Muscle of leg (tissue), 11 donors: ENCODE results near the gene GFRA4. TPM values are rescaled to one million over a fixed set of nuclear protein-coding genes. Genes with fewer than 3 reads are reported as not detected.

Experiments used
- DNase-seq: peaks from one replicate; pipeline ENCODE4 v3.0.0; 2013
- H3K27ac ChIP-seq: one replicate; pipeline ENCODE4 v1.5.1; 2013; ENCODE audit warnings: mild to moderate bottlenecking, low read length, control low read depth
- H3K27me3 ChIP-seq: one replicate; pipeline ENCODE4 v1.6.1; 2013; ENCODE audit warnings: low read length; ENCODE audit not compliant: control insufficient read depth, insufficient read depth
- H3K36me3 ChIP-seq: one replicate; pipeline ENCODE4 v1.6.1; 2013; ENCODE audit warnings: low read length; ENCODE audit not compliant: control insufficient read depth, insufficient read depth
- H3K4me1 ChIP-seq: one replicate; pipeline ENCODE4 v1.6.1; 2013; ENCODE audit warnings: low read length; ENCODE audit not compliant: control insufficient read depth, insufficient read depth
- H3K4me3 ChIP-seq: one replicate; pipeline ENCODE4 v1.5.1; 2013; ENCODE audit warnings: low read length, control low read depth
- H3K9me3 ChIP-seq: replicated peaks from 2 replicates; pipeline ENCODE4 v1.6.1; 2013; ENCODE audit warnings: low read depth, low read length; ENCODE audit not compliant: control insufficient read depth
- WGBS: methylation state at CpG from one replicate; pipeline ENCODE4 v1.1.5; 2013; ENCODE audit warnings: missing lambda C conversion rate; ENCODE audit not compliant: insufficient coverage; 5-methylcytosine and 5-hydroxymethylcytosine counted together
- polyA plus RNA-seq, 8 donors: library from polyadenylated mRNA; unstranded; fragments of 120-200 nt; gene quantifications; one replicate each; pipeline versions ENCODE4 v1.2.1 to v1.2.3, GENCODE V29; 2013; ENCODE audit warnings: inconsistent platforms in 1 of 8, low replicate concordance in 1 of 8; ENCODE audit not compliant: insufficient read length in 8 of 8, insufficient read depth in 1 of 8
- total RNA-seq: library from RNA; stranded (reverse); fragments of 120-200 nt; gene quantifications from one replicate; pipeline ENCODE4 v1.2.4, GENCODE V29; 2013

Gene GFRA4
- total and polyA plus RNA-seq, 9 donors: not detected

GRCh38 chr20:3694864-3695263 is 31.7 kb upstream of the GFRA4 start:
- no peaks in the 10 kb centered on the region for H3K9me3 ChIP-seq
- no peak for DNase-seq
- H3K4me1 ChIP-seq: peaks cover 36% of the 10 kb centered on the region
- H3K27me3 ChIP-seq: no peaks in the 10 kb centered on the region
- no peak overlapping the region for H3K27ac ChIP-seq
- WGBS: 100% methylated on average over 2 of the region's 5 CpGs
- H3K36me3 ChIP-seq: peaks cover 3% of the 10 kb centered on the region
- no peak overlapping the region for H3K4me3 ChIP-seq

DNA sequence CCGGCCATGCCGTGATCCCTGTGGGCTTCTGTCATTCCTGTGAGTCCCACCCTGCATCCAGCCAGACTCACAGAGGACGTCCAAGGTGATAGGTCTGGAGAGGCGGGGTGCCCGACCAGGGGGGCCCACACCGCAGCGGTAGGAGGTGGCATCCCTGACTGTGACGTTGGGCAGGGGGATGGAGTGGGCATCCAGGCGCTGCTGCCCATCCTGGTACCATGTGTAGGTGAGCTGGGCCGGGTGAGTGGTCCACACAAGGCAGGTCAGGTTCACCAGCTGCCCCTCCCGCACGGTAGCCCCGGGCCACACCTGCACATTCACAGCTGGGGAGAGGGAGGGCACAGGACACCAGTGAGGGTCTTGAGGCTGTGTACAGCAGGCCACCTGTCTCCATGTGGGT is 30.2 kb upstream of the GFRA4 start:
- H3K27me3 ChIP-seq: no peaks in the 10 kb centered on the region
- no peaks in the 10 kb centered on the region for H3K9me3 ChIP-seq
- H3K4me1 ChIP-seq: peaks cover 38% of the 10 kb centered on the region
- DNase-seq: no peak
- WGBS: 88% methylated on average over 12 of the region's 13 CpGs
- no peak overlapping the region for H3K4me3 ChIP-seq
- H3K36me3 ChIP-seq: peaks cover 3% of the 10 kb centered on the region
- H3K27ac ChIP-seq: no peak overlapping the region

DNA sequence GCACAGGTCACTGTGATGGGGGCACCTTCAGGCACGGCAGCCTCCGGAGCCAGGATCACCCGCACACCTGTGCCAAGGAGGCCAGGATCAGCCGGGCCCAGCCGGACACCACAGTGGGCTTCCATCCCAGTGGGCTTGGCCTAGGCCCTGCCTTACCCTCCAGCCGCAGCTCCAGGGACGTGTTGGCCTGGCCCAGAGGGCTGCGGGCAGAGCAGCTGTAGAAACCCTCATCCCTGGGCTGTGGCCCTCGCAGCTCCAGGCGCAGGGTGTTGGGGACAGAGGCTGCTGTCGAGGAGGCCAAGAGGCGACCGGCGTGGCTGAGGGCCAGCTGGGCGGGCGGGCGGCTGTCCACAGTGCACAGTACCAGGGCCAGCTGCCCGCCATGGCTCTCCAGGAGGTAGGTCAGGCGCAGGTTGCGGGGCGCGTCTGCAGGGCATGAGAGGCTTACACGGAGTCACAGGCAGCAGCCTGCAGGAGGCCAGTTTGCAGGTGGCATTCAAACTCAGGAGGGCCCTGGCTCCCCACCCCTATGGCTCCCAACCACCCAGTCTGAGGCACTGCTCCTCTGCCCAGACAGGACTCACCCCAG is 29.6 kb upstream of the GFRA4 start:
- H3K9me3 ChIP-seq: no peaks in the 10 kb centered on the region
- H3K36me3 ChIP-seq: peaks cover 3% of the 10 kb centered on the region
- WGBS: 86% methylated on average over 23 of the region's 23 CpGs
- H3K27ac ChIP-seq: no peak overlapping the region
- no peak overlapping the region for H3K4me3 ChIP-seq
- peaks cover 38% of the 10 kb centered on the region for H3K4me1 ChIP-seq
- no peak for DNase-seq
- H3K27me3 ChIP-seq: no peaks in the 10 kb centered on the region

DNA sequence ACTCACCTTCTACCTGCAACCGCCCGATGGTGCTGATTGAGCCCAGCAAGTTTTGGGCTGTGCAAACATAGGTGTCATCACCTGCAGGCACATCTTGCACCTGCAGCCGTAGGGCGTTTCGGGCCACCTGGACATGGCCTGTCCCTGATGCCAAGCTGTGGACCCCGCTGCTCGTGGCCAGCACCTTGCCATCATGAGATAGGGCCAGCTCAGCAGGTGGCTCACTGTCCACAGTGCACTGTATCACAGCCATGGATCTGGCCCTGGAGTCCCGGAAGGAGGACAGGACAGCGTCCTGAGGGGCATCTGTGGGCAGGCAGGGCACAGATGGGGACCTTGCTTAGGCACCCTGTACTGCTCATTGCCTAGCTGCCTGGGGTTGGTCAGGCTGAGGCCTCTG is 28.7 kb upstream of the GFRA4 start:
- H3K4me1 ChIP-seq: peaks cover 38% of the 10 kb centered on the region

GRCh38 chr20:3691306-3691705 is 28.1 kb upstream of the GFRA4 start:
- no peak overlapping the region for H3K4me3 ChIP-seq
- H3K27ac ChIP-seq: no peak overlapping the region
- no peaks in the 10 kb centered on the region for H3K27me3 ChIP-seq
- peaks cover 3% of the 10 kb centered on the region for H3K36me3 ChIP-seq
- H3K9me3 ChIP-seq: no peaks in the 10 kb centered on the region
- 90% methylated on average over 16 of the region's 16 CpGs for WGBS
- peaks cover 38% of the 10 kb centered on the region for H3K4me1 ChIP-seq
- DNase-seq: no peak

More for the DNA sequence above, 28.7 kb upstream of the GFRA4 start:
- H3K36me3 ChIP-seq: peaks cover 3% of the 10 kb centered on the region
- H3K27ac ChIP-seq: no peak overlapping the region
- no peak overlapping the region for H3K4me3 ChIP-seq
- no peaks in the 10 kb centered on the region for H3K9me3 ChIP-seq
- WGBS: 82% methylated on average over 9 of the region's 9 CpGs
- DNase-seq: no peak
- no peaks in the 10 kb centered on the region for H3K27me3 ChIP-seq

DNA sequence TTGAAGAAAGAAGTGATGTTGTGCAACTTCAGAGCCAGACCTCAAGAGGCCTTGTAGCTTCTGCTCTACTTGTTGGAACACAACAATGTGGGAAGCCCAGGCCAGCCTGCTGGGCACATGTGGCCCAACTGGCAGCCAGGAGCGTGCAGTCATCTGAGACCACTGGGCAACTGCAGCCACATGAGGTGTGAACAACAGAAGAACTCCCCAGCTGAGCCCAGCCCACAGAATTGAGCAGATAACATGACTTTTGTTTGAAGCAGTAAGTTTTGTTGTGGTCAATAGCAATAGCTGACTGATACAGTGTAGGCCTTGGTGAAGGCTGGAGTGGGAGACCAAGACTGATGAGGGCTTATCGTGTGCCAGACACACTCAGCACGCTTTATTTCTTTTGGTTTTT is 27.2 kb upstream of the GFRA4 start:
- no peak for DNase-seq
- Histone ChIP-seq H3K27me3 (no peaks in the 10 kb centered on the region), H3K27ac (no peak overlapping the region), H3K4me3 (no peak overlapping the region), H3K9me3 (no peaks in the 10 kb centered on the region), H3K36me3 (peaks cover 3% of the 10 kb centered on the region), H3K4me1 (peaks cover 47% of the 10 kb centered on the region)
- WGBS: 100% methylated on average over 1 of the region's 3 CpGs

DNA sequence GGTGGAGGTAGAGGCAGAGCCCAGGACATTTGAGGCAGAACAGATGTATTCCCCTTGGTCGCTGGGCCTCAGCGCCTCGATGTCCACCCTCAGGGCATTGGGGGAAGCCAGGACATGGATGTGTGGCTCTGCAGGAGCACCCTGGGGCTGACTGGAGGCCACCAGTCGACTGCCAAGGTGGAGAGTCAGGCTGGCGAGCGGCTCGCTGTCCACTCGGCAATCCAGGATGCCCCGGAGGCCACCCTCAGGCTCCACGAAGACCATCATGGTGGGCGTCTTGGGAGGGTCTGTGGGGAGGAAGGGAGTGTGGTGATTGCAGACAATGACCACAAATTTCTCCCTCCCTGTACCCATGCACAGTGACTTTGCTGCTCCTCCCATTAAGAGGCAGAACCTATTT is 26.8 kb upstream of the GFRA4 start:
- Histone ChIP-seq H3K4me1 (peaks cover 52% of the 10 kb centered on the region), H3K9me3 (no peaks in the 10 kb centered on the region), H3K36me3 (peaks cover 3% of the 10 kb centered on the region), H3K27ac (no peak overlapping the region), H3K4me3 (no peak overlapping the region), H3K27me3 (no peaks in the 10 kb centered on the region)
- DNase-seq: no peak
- WGBS: 74% methylated on average over 4 of the region's 11 CpGs

- peaks cover under 1% of the 10 kb centered on the region for H3K27me3 ChIP-seq
- peak overlapping the region; percentile 91 for H3K27ac ChIP-seq
- H3K4me3 ChIP-seq: no peak overlapping the region
- WGBS: no CpG with 5 or more reads among the region's 2 CpGs
- H3K36me3 ChIP-seq: no peaks in the 10 kb centered on the region
- DNase-seq: peak; percentile 92
- H3K4me1 ChIP-seq: peaks cover 53% of the 10 kb centered on the region
- H3K9me3 ChIP-seq: no peaks in the 10 kb centered on the region
Observed at GRCh38 chr20:3687655-3688054, 24.5 kb upstream of the GFRA4 start.

- Histone ChIP-seq H3K27ac (peak overlapping the region; percentile 92), H3K36me3 (no peaks in the 10 kb centered on the region), H3K4me3 (no peak overlapping the region), H3K4me1 (peaks cover 58% of the 10 kb centered on the region), H3K27me3 (peaks cover 6% of the 10 kb centered on the region), H3K9me3 (no peaks in the 10 kb centered on the region)
- 13% methylated on average over 2 of the region's 9 CpGs for WGBS
- DNase-seq: peak; percentile 99
Observed at GRCh38 chr20:3686867-3687321, 23.7 kb upstream of the GFRA4 start.

- DNase-seq: peak; percentile 83
- Histone ChIP-seq H3K4me1 (peaks cover 62% of the 10 kb centered on the region), H3K4me3 (no peak overlapping the region), H3K36me3 (no peaks in the 10 kb centered on the region), H3K27ac (peak overlapping the region; percentile 92), H3K9me3 (no peaks in the 10 kb centered on the region), H3K27me3 (peaks cover 10% of the 10 kb centered on the region)
- WGBS: 40% methylated on average over 1 of the region's 7 CpGs
Observed at GRCh38 chr20:3686421-3686820, 23.2 kb upstream of the GFRA4 start.

- Histone ChIP-seq H3K4me1 (peaks cover 73% of the 10 kb centered on the region), H3K36me3 (no peaks in the 10 kb centered on the region), H3K4me3 (no peak overlapping the region), H3K9me3 (no peaks in the 10 kb centered on the region), H3K27ac (no peak overlapping the region), H3K27me3 (peaks cover 21% of the 10 kb centered on the region)
- 47% methylated on average over 4 of the region's 7 CpGs for WGBS
- DNase-seq: no peak
Observed at GRCh38 chr20:3685341-3685740, 22.1 kb upstream of the GFRA4 start.
